ENCODE results near the gene SGTB.
A peak's percentile ranks its signal among the peaks of the same experiment; 100 is the strongest.

SGTB gene

GRCh38 chr5:65753189-65753588, 31.3 kb upstream of the SGTB start:
- H3K4me2 ChIP-seq (ENCODE audit: low read length, poor library complexity, severe bottlenecking): no peak overlapping the region
- no peak overlapping the region for H2BK12ac ChIP-seq (ENCODE audit: low read length in 2 of 2)
- no peak overlapping the region for H2BK120ac ChIP-seq (ENCODE audit: low read depth, low read length)
- no peak overlapping the region for H3K9ac ChIP-seq (ENCODE audit: low read length)
- no peak overlapping the region for H2AFZ ChIP-seq (ENCODE audit: low read depth, low read length)
- no peak overlapping the region for H3K23ac ChIP-seq (ENCODE audit: low read length in 2 of 2)
- H4K91ac ChIP-seq (ENCODE audit: low read length): no peak overlapping the region
- H3K4me1 ChIP-seq (ENCODE audit: control insufficient read depth, insufficient read depth, low read depth, low read length): peaks cover 7% of the 10 kb centered on the region
- H2AK5ac ChIP-seq (ENCODE audit: low read length, severe bottlenecking): no peak overlapping the region
- WGBS: 95% methylated on average over 4 of the region's 8 CpGs
- no peak overlapping the region for H3K14ac ChIP-seq (ENCODE audit: low read length in 2 of 2)
- no peak overlapping the region for H2BK15ac ChIP-seq (ENCODE audit: low read depth, poor library complexity, severe bottlenecking)
- no peak overlapping the region for H3K18ac ChIP-seq (ENCODE audit: low read depth in 1 of 2, low read length in 2 of 2)
- no peak overlapping the region for H2BK5ac ChIP-seq (ENCODE audit: low read depth, low read length, poor library complexity, severe bottlenecking)
- H3K4me3 ChIP-seq (ENCODE audit: insufficient read depth in 1 of 2, low read depth in 1 of 2, low read length in 2 of 2): no peak overlapping the region
- no peak overlapping the region for H3K27ac ChIP-seq (ENCODE audit: low read length, poor library complexity, severe bottlenecking)
- H3K79me1 ChIP-seq (replicated peaks; ENCODE audit: low read length, poor library complexity, severe bottlenecking): peaks cover 20% of the 10 kb centered on the region
- H3K36me3 ChIP-seq (ENCODE audit: control insufficient read depth in 1 of 2, insufficient read depth in 2 of 2, low read depth in 1 of 2, low read length in 2 of 2): no peaks in the 10 kb centered on the region
- DNase-seq: no peak
- H4K8ac ChIP-seq (ENCODE audit: low read length): no peak overlapping the region
- H3K9me3 ChIP-seq (ENCODE audit: control insufficient read depth, low read length): no peaks in the 10 kb centered on the region
- no peaks in the 10 kb centered on the region for H3K27me3 ChIP-seq (ENCODE audit: control insufficient read depth in 1 of 2, insufficient read depth in 1 of 2, low read length in 2 of 2)
- H3K4ac ChIP-seq (ENCODE audit: low read depth in 1 of 2, low read length in 2 of 2): no peak overlapping the region

- Histone ChIP-seq H3K4me1 (ENCODE audit: control insufficient read depth, insufficient read depth, low read depth, low read length) (peaks cover 5% of the 10 kb centered on the region), H4K8ac (ENCODE audit: low read length) (no peak overlapping the region), H3K4me2 (ENCODE audit: low read length, poor library complexity, severe bottlenecking) (no peak overlapping the region), H3K9ac (ENCODE audit: low read length) (no peak overlapping the region), H3K14ac (ENCODE audit: low read length in 2 of 2) (no peak overlapping the region), H3K23ac (ENCODE audit: low read length in 2 of 2) (no peak overlapping the region), H2AFZ (ENCODE audit: low read depth, low read length) (no peak overlapping the region), H2BK12ac (ENCODE audit: low read length in 2 of 2) (no peak overlapping the region), H3K18ac (ENCODE audit: low read depth in 1 of 2, low read length in 2 of 2) (no peak overlapping the region), H3K79me1 (replicated peaks; ENCODE audit: low read length, poor library complexity, severe bottlenecking) (peaks cover 33% of the 10 kb centered on the region), H2BK15ac (ENCODE audit: low read depth, poor library complexity, severe bottlenecking) (no peak overlapping the region), H2BK120ac (ENCODE audit: low read depth, low read length) (no peak overlapping the region), H4K91ac (ENCODE audit: low read length) (no peak overlapping the region), H3K4me3 (ENCODE audit: insufficient read depth in 1 of 2, low read depth in 1 of 2, low read length in 2 of 2) (no peak overlapping the region), H3K36me3 (ENCODE audit: control insufficient read depth in 1 of 2, insufficient read depth in 2 of 2, low read depth in 1 of 2, low read length in 2 of 2) (no peaks in the 10 kb centered on the region), H2AK5ac (ENCODE audit: low read length, severe bottlenecking) (no peak overlapping the region), H3K4ac (ENCODE audit: low read depth in 1 of 2, low read length in 2 of 2) (no peak overlapping the region), H3K27ac (ENCODE audit: low read length, poor library complexity, severe bottlenecking) (no peak overlapping the region), H2BK5ac (ENCODE audit: low read depth, low read length, poor library complexity, severe bottlenecking) (no peak overlapping the region), H3K9me3 (ENCODE audit: control insufficient read depth, low read length) (no peaks in the 10 kb centered on the region), H3K27me3 (ENCODE audit: control insufficient read depth in 1 of 2, insufficient read depth in 1 of 2, low read length in 2 of 2) (no peaks in the 10 kb centered on the region)
- no peak for DNase-seq
- 97% methylated on average over 2 of the region's 2 CpGs for WGBS
These were observed 29.0 kb upstream of the SGTB start for GRCh38 chr5:65750938-65751337.

GRCh38 chr5:65749956-65750355, 28.0 kb upstream of the SGTB start:
- Histone ChIP-seq H3K4me2 (ENCODE audit: low read length, poor library complexity, severe bottlenecking) (no peak overlapping the region), H3K36me3 (ENCODE audit: control insufficient read depth in 1 of 2, insufficient read depth in 2 of 2, low read depth in 1 of 2, low read length in 2 of 2) (no peaks in the 10 kb centered on the region), H2AK5ac (ENCODE audit: low read length, severe bottlenecking) (no peak overlapping the region), H2BK15ac (ENCODE audit: low read depth, poor library complexity, severe bottlenecking) (no peak overlapping the region), H3K9ac (ENCODE audit: low read length) (no peak overlapping the region), H3K9me3 (ENCODE audit: control insufficient read depth, low read length) (no peaks in the 10 kb centered on the region), H3K27me3 (ENCODE audit: control insufficient read depth in 1 of 2, insufficient read depth in 1 of 2, low read length in 2 of 2) (no peaks in the 10 kb centered on the region), H2AFZ (ENCODE audit: low read depth, low read length) (no peak overlapping the region), H2BK5ac (ENCODE audit: low read depth, low read length, poor library complexity, severe bottlenecking) (no peak overlapping the region), H2BK12ac (ENCODE audit: low read length in 2 of 2) (no peak overlapping the region), H2BK120ac (ENCODE audit: low read depth, low read length) (no peak overlapping the region), H3K4ac (ENCODE audit: low read depth in 1 of 2, low read length in 2 of 2) (no peak overlapping the region), H3K23ac (ENCODE audit: low read length in 2 of 2) (no peak overlapping the region), H3K4me3 (ENCODE audit: insufficient read depth in 1 of 2, low read depth in 1 of 2, low read length in 2 of 2) (no peak overlapping the region), H4K8ac (ENCODE audit: low read length) (no peak overlapping the region), H4K91ac (ENCODE audit: low read length) (no peak overlapping the region), H3K18ac (ENCODE audit: low read depth in 1 of 2, low read length in 2 of 2) (no peak overlapping the region), H3K4me1 (ENCODE audit: control insufficient read depth, insufficient read depth, low read depth, low read length) (peaks cover 5% of the 10 kb centered on the region), H3K79me1 (replicated peaks; ENCODE audit: low read length, poor library complexity, severe bottlenecking) (peaks cover 34% of the 10 kb centered on the region), H3K27ac (ENCODE audit: low read length, poor library complexity, severe bottlenecking) (no peak overlapping the region), H3K14ac (ENCODE audit: low read length in 2 of 2) (peak overlapping the region in 1 of 2 experiments; percentile 48)
- WGBS: 90% methylated on average over 4 of the region's 5 CpGs
- DNase-seq: no peak

GRCh38 chr5:65749221-65749844, 27.4 kb upstream of the SGTB start:
- H3K14ac ChIP-seq (ENCODE audit: low read length in 2 of 2): no peak overlapping the region
- no peak overlapping the region for H3K23ac ChIP-seq (ENCODE audit: low read length in 2 of 2)
- H2AK5ac ChIP-seq (ENCODE audit: low read length, severe bottlenecking): no peak overlapping the region
- no peak overlapping the region for H3K18ac ChIP-seq (ENCODE audit: low read depth in 1 of 2, low read length in 2 of 2)
- H2BK15ac ChIP-seq (ENCODE audit: low read depth, poor library complexity, severe bottlenecking): no peak overlapping the region
- H3K79me1 ChIP-seq (replicated peaks; ENCODE audit: low read length, poor library complexity, severe bottlenecking): peaks cover 35% of the 10 kb centered on the region
- DNase-seq: no peak
- H2BK12ac ChIP-seq (ENCODE audit: low read length in 2 of 2): no peak overlapping the region
- H3K27me3 ChIP-seq (ENCODE audit: control insufficient read depth in 1 of 2, insufficient read depth in 1 of 2, low read length in 2 of 2): no peaks in the 10 kb centered on the region
- peaks cover 5% of the 10 kb centered on the region for H3K4me1 ChIP-seq (ENCODE audit: control insufficient read depth, insufficient read depth, low read depth, low read length)
- H2BK5ac ChIP-seq (ENCODE audit: low read depth, low read length, poor library complexity, severe bottlenecking): no peak overlapping the region
- no peak overlapping the region for H3K4ac ChIP-seq (ENCODE audit: low read depth in 1 of 2, low read length in 2 of 2)
- H4K91ac ChIP-seq (ENCODE audit: low read length): no peak overlapping the region
- no peaks in the 10 kb centered on the region for H3K9me3 ChIP-seq (ENCODE audit: control insufficient read depth, low read length)
- H2BK120ac ChIP-seq (ENCODE audit: low read depth, low read length): no peak overlapping the region
- no CpG with 5 or more reads among the region's 1 CpG for WGBS
- no peak overlapping the region for H3K9ac ChIP-seq (ENCODE audit: low read length)
- H4K8ac ChIP-seq (ENCODE audit: low read length): no peak overlapping the region
- no peaks in the 10 kb centered on the region for H3K36me3 ChIP-seq (ENCODE audit: control insufficient read depth in 1 of 2, insufficient read depth in 2 of 2, low read depth in 1 of 2, low read length in 2 of 2)
- no peak overlapping the region for H3K27ac ChIP-seq (ENCODE audit: low read length, poor library complexity, severe bottlenecking)
- H3K4me3 ChIP-seq (ENCODE audit: insufficient read depth in 1 of 2, low read depth in 1 of 2, low read length in 2 of 2): no peak overlapping the region
- H2AFZ ChIP-seq (ENCODE audit: low read depth, low read length): no peak overlapping the region
- no peak overlapping the region for H3K4me2 ChIP-seq (ENCODE audit: low read length, poor library complexity, severe bottlenecking)

All from mesenchymal stem cell (in vitro differentiated cells and primary cell).